NCI-H510A (cell line): ENCODE measurements around the gene BEND3.
"Not testable (repeated sequence)": the region's sequence is repeated elsewhere in the genome, so short reads cannot be mapped to it uniquely, and the experiment has no call there.

Source experiments
- DNase-seq: peaks from one replicate; lab custom pipeline; 2025; lab: John Stamatoyannopoulos, UW

Gene BEND3

GRCh38 chr6:107030151-107030550 is 85.2 kb downstream of the BEND3 start:
- DNase-seq, result no peak

- no peak for DNase-seq
These were observed 88.3 kb downstream of the BEND3 start for GRCh38 chr6:107026965-107027364.

- no peak for DNase-seq
These were observed 93.7 kb downstream of the BEND3 start for GRCh38 chr6:107021446-107022185.

GRCh38 chr6:107020239-107020638 is 95.1 kb downstream of the BEND3 start:
- no peak for DNase-seq

- DNase-seq, result not testable (repeated sequence)
These were observed 95.7 kb downstream of the BEND3 start for GRCh38 chr6:107019628-107020027.

- DNase-seq, result no peak
These were observed 96.3 kb downstream of the BEND3 start for GRCh38 chr6:107019047-107019446.
